DND-41 (cell line): Measurements from ENCODE around the gene SLC9A4.

Source experiments
- CTCF ChIP-seq: IDR thresholded peaks from 2 replicates; pipeline ENCODE4 v1.5.1; 2012; ENCODE audit warnings: borderline replicate concordance, low read length, moderate library complexity, mild to moderate bottlenecking; ENCODE audit not compliant: poor library complexity, severe bottlenecking; ENCODE audit errors: extremely low read depth
- EZH2 ChIP-seq: IDR thresholded peaks from 3 replicates; pipeline ENCODE4 v1.6.1; 2012; ENCODE audit warnings: borderline replicate concordance, low read depth, mild to moderate bottlenecking, moderate library complexity, low read length, inconsistent platforms; ENCODE audit not compliant: severe bottlenecking

GRCh38 chr2:102498414-102498813 is 25.4 kb downstream of the SLC9A4 start:
- TF ChIP-seq CTCF (no peak), EZH2 (no peak)
